K562 (cell line): Measurements from ENCODE around the gene GTSE1.

ENCODE experiments used
- BCL6 ChIP-seq: fragments of 250-450 bp; sonication (Bioruptor Pico); IDR thresholded peaks from 2 replicates; pipeline ENCODE4 v1.4.0; 2020
- CBFA2T2 ChIP-seq: fragments of 450-650 bp; conservative IDR thresholded peaks from 2 replicates; pipeline ENCODE4 v1.6.1; 2017; ENCODE audit warnings: mild to moderate bottlenecking
- GATAD2A ChIP-seq: fragments of 450-650 bp; IDR thresholded peaks from 2 replicates; pipeline ENCODE4 v1.6.1; 2017
- MTF1 ChIP-seq: fragments of 250-450 bp; sonication (Bioruptor Pico); IDR thresholded peaks from 2 replicates; pipeline ENCODE4 v1.9.0; 2021; ENCODE audit warnings: moderate library complexity, mild to moderate bottlenecking, inconsistent platforms, borderline replicate concordance
- PHF8 ChIP-seq: fragments of 200-600 bp; sonication (generic); IDR thresholded peaks from 2 replicates; pipeline ENCODE4 v1.6.1; 2012; ENCODE audit warnings: mixed run types, mild to moderate bottlenecking, inconsistent platforms, low read length, moderate library complexity, borderline replicate concordance
- STAT5B ChIP-seq: fragments of 250-450 bp; sonication (Bioruptor Pico); IDR thresholded peaks from 2 replicates; pipeline ENCODE4 v1.8.0; 2021; ENCODE audit warnings: mild to moderate bottlenecking, inconsistent platforms
- TCF7L2 ChIP-seq: fragments of 150-350 bp; IDR thresholded peaks from 2 replicates; pipeline ENCODE4 v1.6.1; 2016; ENCODE audit warnings: low read depth, mild to moderate bottlenecking, low read length, moderate library complexity
- ZC3H8 ChIP-seq: fragments of 450-650 bp; IDR thresholded peaks from 2 replicates; pipeline ENCODE4 v1.6.1; 2017
- ZNF274 ChIP-seq: IDR thresholded peaks from 2 replicates; pipeline ENCODE4 v1.6.1; 2011; ENCODE audit warnings: low read depth, mild to moderate bottlenecking, low read length, moderate library complexity, borderline replicate concordance
- ZNF76 ChIP-seq: fragments of 250-450 bp; sonication (Bioruptor Pico); IDR thresholded peaks from 2 replicates; pipeline ENCODE4 v1.4.0; 2020; ENCODE audit warnings: mild to moderate bottlenecking, moderate library complexity, borderline replicate concordance
- TF ChIP-seq, protein P1 (sequence below): fragments of 250-450 bp; sonication (Bioruptor Pico); IDR thresholded peaks from 2 replicates; pipeline ENCODE4 v1.5.0; 2021
- TF ChIP-seq, protein P2 (sequence below), 3 experiments: IDR thresholded peaks in 2 of 3; conservative IDR thresholded peaks in 1 of 3; 2 replicates each; pipeline ENCODE4 v1.5.1; 2011 to 2012; ENCODE audit warnings: low read length in 3 of 3, mild to moderate bottlenecking in 3 of 3, control low read depth in 2 of 3, improper control_type of control experiment in 1 of 3, inconsistent platforms in 1 of 3, low read depth in 1 of 3, mixed read lengths in 1 of 3, moderate library complexity in 1 of 3; ENCODE audit not compliant: insufficient read depth in 2 of 3
- TF ChIP-seq, protein P3 (sequence below): fragments of 450-650 bp; formaldehyde crosslinking; IDR thresholded peaks from 2 replicates; pipeline ENCODE4 v1.4.0; 2020; ENCODE audit warnings: mild to moderate bottlenecking, moderate library complexity
- TF ChIP-seq, protein P4 (sequence below): sonication (generic); formaldehyde crosslinking; IDR thresholded peaks from 2 replicates; pipeline ENCODE4 v1.8.1; 2023; ENCODE audit warnings: mild to moderate bottlenecking, missing genetic modification reagents, moderate library complexity

DNA sequence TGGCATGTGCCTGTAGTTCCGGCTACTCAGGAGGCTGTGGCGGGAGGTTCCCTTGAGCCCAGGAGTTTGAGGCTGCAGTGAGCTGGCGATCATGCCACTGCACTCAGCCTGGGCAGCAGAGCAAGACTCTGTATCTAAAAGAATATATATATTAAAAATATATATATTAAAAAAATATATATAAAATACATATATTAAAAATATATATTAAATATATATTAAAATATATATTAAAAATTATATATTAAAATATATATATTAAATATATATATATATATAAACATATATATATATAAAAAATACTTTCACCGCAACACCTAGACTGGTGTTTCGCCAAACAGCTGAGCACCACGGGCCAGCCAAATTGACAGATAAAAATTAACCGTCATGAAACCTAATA is 20.1 kb upstream of the GTSE1 start:
- TF ChIP-seq CBFA2T2: no peak
- no peak for TF ChIP-seq ZNF274
- TF ChIP-seq BCL6: no peak
- TF ChIP-seq, protein P1, sequence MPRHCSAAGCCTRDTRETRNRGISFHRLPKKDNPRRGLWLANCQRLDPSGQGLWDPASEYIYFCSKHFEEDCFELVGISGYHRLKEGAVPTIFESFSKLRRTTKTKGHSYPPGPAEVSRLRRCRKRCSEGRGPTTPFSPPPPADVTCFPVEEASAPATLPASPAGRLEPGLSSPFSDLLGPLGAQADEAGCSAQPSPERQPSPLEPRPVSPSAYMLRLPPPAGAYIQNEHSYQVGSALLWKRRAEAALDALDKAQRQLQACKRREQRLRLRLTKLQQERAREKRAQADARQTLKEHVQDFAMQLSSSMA (CRISPR knock-in tag): no peak
- TF ChIP-seq MTF1 (CRISPR knock-in tag): no peak
- TF ChIP-seq ZC3H8: no peak
- TF ChIP-seq, protein P2, sequence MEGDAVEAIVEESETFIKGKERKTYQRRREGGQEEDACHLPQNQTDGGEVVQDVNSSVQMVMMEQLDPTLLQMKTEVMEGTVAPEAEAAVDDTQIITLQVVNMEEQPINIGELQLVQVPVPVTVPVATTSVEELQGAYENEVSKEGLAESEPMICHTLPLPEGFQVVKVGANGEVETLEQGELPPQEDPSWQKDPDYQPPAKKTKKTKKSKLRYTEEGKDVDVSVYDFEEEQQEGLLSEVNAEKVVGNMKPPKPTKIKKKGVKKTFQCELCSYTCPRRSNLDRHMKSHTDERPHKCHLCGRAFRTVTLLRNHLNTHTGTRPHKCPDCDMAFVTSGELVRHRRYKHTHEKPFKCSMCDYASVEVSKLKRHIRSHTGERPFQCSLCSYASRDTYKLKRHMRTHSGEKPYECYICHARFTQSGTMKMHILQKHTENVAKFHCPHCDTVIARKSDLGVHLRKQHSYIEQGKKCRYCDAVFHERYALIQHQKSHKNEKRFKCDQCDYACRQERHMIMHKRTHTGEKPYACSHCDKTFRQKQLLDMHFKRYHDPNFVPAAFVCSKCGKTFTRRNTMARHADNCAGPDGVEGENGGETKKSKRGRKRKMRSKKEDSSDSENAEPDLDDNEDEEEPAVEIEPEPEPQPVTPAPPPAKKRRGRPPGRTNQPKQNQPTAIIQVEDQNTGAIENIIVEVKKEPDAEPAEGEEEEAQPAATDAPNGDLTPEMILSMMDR (IDR thresholded peaks at IDR 0.05 in 2 of 3, conservative IDR thresholded peaks at IDR 0.05 in 1 of 3; ENCODE audit: insufficient read depth in 2 of 3, low read depth in 1 of 3, low read length in 3 of 3): no peak
- no peak for TF ChIP-seq STAT5B (CRISPR knock-in tag)
- TF ChIP-seq, protein P3, sequence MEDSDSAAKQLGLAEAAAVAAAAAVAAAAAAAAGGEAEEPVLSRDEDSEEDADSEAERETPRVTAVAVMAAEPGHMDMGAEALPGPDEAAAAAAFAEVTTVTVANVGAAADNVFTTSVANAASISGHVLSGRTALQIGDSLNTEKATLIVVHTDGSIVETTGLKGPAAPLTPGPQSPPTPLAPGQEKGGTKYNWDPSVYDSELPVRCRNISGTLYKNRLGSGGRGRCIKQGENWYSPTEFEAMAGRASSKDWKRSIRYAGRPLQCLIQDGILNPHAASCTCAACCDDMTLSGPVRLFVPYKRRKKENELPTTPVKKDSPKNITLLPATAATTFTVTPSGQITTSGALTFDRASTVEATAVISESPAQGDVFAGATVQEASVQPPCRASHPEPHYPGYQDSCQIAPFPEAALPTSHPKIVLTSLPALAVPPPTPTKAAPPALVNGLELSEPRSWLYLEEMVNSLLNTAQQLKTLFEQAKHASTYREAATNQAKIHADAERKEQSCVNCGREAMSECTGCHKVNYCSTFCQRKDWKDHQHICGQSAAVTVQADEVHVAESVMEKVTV (CRISPR knock-in tag): no peak
- TF ChIP-seq PHF8: no peak
- TF ChIP-seq, protein P4, sequence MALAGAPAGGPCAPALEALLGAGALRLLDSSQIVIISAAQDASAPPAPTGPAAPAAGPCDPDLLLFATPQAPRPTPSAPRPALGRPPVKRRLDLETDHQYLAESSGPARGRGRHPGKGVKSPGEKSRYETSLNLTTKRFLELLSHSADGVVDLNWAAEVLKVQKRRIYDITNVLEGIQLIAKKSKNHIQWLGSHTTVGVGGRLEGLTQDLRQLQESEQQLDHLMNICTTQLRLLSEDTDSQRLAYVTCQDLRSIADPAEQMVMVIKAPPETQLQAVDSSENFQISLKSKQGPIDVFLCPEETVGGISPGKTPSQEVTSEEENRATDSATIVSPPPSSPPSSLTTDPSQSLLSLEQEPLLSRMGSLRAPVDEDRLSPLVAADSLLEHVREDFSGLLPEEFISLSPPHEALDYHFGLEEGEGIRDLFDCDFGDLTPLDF (CRISPR knock-in tag): no peak
- no peak for TF ChIP-seq GATAD2A
- no peak for TF ChIP-seq TCF7L2
- no peak for TF ChIP-seq ZNF76
